ENCODE results near the gene PTGES2. TPM values are rescaled to one million over a fixed set of nuclear protein-coding genes. Genes with fewer than 3 reads are reported as not detected.

Gene PTGES2
- total and polyA plus RNA-seq, 9 of the 15 experiments (the other 6 are each of a cell fraction or from before 2014, with no cell fraction given), result 2.4 to 196 (median 90.1) TPM

DNA sequence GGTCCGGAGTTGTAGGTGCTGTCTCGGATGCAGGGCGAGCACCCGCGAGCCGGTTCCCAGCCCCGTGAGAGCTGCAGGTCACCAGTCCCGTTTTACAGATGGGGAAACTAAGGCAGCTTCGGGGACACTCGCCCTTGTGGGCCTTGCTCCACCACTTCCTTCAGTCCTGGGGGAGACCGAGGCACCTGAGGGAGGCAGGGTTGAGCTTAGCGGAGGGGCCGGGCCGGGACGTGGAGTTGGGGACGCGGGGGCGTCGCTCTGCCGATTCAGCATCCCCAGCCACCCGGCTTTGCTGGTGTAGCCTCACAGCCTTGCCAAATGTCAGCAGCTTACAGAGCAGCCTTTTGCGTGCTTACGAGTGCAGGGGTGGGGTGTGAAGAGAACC, 33.1 kb upstream of the PTGES2 start (continued):
- TF ChIP-seq FIP1L1 (IDR thresholded peaks at IDR 0.05; ENCODE audit: low read depth, low read length, poor library complexity, severe bottlenecking), result peak; percentile 72
- TF ChIP-seq HLTF (IDR thresholded peaks at IDR 0.05), result 0 out of 2 replicates have a peak, but pooled peaks have one; percentile 5
- no peak for TF ChIP-seq ZNF79 (CRISPR knock-in tag; IDR thresholded peaks at IDR 0.05; ENCODE audit: low read depth)
- TF ChIP-seq HDAC6 (IDR thresholded peaks at IDR 0.05; ENCODE audit: low read depth, low read length), result 0 out of 2 replicates have a peak, but pooled peaks have one; percentile 13
- TF ChIP-seq SMAD4 (CRISPR knock-in tag; conservative IDR thresholded peaks at IDR 0.05), result peak; percentile 56; the same call in 1 of the 2 replicates
- TF ChIP-seq, protein P1, sequence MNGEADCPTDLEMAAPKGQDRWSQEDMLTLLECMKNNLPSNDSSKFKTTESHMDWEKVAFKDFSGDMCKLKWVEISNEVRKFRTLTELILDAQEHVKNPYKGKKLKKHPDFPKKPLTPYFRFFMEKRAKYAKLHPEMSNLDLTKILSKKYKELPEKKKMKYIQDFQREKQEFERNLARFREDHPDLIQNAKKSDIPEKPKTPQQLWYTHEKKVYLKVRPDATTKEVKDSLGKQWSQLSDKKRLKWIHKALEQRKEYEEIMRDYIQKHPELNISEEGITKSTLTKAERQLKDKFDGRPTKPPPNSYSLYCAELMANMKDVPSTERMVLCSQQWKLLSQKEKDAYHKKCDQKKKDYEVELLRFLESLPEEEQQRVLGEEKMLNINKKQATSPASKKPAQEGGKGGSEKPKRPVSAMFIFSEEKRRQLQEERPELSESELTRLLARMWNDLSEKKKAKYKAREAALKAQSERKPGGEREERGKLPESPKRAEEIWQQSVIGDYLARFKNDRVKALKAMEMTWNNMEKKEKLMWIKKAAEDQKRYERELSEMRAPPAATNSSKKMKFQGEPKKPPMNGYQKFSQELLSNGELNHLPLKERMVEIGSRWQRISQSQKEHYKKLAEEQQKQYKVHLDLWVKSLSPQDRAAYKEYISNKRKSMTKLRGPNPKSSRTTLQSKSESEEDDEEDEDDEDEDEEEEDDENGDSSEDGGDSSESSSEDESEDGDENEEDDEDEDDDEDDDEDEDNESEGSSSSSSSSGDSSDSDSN (IDR thresholded peaks at IDR 0.05; ENCODE audit: borderline replicate concordance in 1 of 2, low read depth in 2 of 2, low read length in 2 of 2), result peak in 1 of 2 experiments; percentile 65; a peak in 1 of 4 replicates
- peak; percentile 75 for TF ChIP-seq CHD1 (IDR thresholded peaks at IDR 0.05; ENCODE audit: low read length)
- TF ChIP-seq, protein P2, sequence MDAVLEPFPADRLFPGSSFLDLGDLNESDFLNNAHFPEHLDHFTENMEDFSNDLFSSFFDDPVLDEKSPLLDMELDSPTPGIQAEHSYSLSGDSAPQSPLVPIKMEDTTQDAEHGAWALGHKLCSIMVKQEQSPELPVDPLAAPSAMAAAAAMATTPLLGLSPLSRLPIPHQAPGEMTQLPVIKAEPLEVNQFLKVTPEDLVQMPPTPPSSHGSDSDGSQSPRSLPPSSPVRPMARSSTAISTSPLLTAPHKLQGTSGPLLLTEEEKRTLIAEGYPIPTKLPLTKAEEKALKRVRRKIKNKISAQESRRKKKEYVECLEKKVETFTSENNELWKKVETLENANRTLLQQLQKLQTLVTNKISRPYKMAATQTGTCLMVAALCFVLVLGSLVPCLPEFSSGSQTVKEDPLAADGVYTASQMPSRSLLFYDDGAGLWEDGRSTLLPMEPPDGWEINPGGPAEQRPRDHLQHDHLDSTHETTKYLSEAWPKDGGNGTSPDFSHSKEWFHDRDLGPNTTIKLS (IDR thresholded peaks at IDR 0.05; ENCODE audit: borderline replicate concordance, low read depth), result no peak
- peak; percentile 46; the same call in 1 of the 2 replicates for TF ChIP-seq LARP7 (IDR thresholded peaks at IDR 0.05)
- peak; percentile 76 for TF ChIP-seq ZNF316 (IDR thresholded peaks at IDR 0.05)
- peak; percentile 78 for TF ChIP-seq ARHGAP35 (IDR thresholded peaks at IDR 0.05; ENCODE audit: partially characterized antibody)
- TF ChIP-seq, protein P3, sequence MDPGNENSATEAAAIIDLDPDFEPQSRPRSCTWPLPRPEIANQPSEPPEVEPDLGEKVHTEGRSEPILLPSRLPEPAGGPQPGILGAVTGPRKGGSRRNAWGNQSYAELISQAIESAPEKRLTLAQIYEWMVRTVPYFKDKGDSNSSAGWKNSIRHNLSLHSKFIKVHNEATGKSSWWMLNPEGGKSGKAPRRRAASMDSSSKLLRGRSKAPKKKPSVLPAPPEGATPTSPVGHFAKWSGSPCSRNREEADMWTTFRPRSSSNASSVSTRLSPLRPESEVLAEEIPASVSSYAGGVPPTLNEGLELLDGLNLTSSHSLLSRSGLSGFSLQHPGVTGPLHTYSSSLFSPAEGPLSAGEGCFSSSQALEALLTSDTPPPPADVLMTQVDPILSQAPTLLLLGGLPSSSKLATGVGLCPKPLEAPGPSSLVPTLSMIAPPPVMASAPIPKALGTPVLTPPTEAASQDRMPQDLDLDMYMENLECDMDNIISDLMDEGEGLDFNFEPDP (CRISPR knock-in tag; IDR thresholded peaks at IDR 0.05), result no peak
- peak; percentile 91 for TF ChIP-seq CHD4 (IDR thresholded peaks at IDR 0.05; ENCODE audit: insufficient read depth, insufficient replicate concordance, low read depth, low read length, poor library complexity, severe bottlenecking)
- TF ChIP-seq, protein P4, sequence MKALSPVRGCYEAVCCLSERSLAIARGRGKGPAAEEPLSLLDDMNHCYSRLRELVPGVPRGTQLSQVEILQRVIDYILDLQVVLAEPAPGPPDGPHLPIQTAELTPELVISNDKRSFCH (CRISPR knock-in tag; IDR thresholded peaks at IDR 0.05), result no peak
- TF ChIP-seq, protein P4 (tag; IDR thresholded peaks at IDR 0.05), result 0 out of 2 replicates have a peak, but pooled peaks have one; percentile 75
- peak in 1 of 2 experiments; percentile 73; a peak in 2 of 4 replicates for TF ChIP-seq SIN3A (IDR thresholded peaks at IDR 0.05; ENCODE audit: borderline replicate concordance in 2 of 2, control insufficient read depth in 1 of 2, low read depth in 2 of 2, low read length in 2 of 2)
- peak; percentile 93; the same call in 1 of the 2 replicates for TF ChIP-seq SMARCA5 (IDR thresholded peaks at IDR 0.05)
- TF ChIP-seq, protein P5, sequence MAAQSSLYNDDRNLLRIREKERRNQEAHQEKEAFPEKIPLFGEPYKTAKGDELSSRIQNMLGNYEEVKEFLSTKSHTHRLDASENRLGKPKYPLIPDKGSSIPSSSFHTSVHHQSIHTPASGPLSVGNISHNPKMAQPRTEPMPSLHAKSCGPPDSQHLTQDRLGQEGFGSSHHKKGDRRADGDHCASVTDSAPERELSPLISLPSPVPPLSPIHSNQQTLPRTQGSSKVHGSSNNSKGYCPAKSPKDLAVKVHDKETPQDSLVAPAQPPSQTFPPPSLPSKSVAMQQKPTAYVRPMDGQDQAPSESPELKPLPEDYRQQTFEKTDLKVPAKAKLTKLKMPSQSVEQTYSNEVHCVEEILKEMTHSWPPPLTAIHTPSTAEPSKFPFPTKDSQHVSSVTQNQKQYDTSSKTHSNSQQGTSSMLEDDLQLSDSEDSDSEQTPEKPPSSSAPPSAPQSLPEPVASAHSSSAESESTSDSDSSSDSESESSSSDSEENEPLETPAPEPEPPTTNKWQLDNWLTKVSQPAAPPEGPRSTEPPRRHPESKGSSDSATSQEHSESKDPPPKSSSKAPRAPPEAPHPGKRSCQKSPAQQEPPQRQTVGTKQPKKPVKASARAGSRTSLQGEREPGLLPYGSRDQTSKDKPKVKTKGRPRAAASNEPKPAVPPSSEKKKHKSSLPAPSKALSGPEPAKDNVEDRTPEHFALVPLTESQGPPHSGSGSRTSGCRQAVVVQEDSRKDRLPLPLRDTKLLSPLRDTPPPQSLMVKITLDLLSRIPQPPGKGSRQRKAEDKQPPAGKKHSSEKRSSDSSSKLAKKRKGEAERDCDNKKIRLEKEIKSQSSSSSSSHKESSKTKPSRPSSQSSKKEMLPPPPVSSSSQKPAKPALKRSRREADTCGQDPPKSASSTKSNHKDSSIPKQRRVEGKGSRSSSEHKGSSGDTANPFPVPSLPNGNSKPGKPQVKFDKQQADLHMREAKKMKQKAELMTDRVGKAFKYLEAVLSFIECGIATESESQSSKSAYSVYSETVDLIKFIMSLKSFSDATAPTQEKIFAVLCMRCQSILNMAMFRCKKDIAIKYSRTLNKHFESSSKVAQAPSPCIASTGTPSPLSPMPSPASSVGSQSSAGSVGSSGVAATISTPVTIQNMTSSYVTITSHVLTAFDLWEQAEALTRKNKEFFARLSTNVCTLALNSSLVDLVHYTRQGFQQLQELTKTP (IDR thresholded peaks at IDR 0.05; ENCODE audit: low read depth in 1 of 2, partially characterized antibody in 2 of 2), result peak in 1 of 2 experiments; percentile 14
